Loucy (cell line): Measurements from ENCODE around the gene CNOT2.

Experiments used
- EZH2phosphoT487 ChIP-seq: fragments of 200-600 bp; IDR thresholded peaks from 2 replicates; pipeline ENCODE4 v1.6.1; 2018; ENCODE audit warnings: antibody characterized with exemption, mild to moderate bottlenecking, moderate library complexity, borderline replicate concordance
- TF ChIP-seq, protein P1 (sequence below): fragments of 200-600 bp; sonication (generic); conservative IDR thresholded peaks from 2 replicates; pipeline ENCODE4 v1.5.1; 2014; ENCODE audit warnings: mild to moderate bottlenecking, antibody characterized with exemption, low read length

DNA sequence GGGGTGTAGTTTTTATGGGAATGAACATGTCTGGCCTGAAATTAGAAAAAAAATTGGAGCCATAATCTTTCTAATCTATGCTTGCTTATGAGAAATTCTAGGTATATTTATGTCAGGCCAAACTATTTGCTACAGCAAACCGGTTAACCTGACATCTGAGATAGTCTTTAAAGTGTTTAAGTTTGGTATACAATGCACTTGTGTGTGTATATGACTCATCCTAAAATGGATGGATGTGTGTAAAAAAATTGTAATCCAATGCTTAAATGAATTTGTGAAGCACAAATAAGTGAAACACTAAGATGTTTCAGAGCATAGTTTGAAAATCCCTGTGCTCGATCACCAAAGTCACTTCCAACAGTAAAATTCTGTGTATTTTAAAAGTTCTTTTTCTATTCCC is 6.7 kb downstream of the CNOT2 start:
- TF ChIP-seq, protein P1, sequence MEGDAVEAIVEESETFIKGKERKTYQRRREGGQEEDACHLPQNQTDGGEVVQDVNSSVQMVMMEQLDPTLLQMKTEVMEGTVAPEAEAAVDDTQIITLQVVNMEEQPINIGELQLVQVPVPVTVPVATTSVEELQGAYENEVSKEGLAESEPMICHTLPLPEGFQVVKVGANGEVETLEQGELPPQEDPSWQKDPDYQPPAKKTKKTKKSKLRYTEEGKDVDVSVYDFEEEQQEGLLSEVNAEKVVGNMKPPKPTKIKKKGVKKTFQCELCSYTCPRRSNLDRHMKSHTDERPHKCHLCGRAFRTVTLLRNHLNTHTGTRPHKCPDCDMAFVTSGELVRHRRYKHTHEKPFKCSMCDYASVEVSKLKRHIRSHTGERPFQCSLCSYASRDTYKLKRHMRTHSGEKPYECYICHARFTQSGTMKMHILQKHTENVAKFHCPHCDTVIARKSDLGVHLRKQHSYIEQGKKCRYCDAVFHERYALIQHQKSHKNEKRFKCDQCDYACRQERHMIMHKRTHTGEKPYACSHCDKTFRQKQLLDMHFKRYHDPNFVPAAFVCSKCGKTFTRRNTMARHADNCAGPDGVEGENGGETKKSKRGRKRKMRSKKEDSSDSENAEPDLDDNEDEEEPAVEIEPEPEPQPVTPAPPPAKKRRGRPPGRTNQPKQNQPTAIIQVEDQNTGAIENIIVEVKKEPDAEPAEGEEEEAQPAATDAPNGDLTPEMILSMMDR: no peak
- TF ChIP-seq EZH2phosphoT487: no peak
